Nephron progenitor cell (in vitro differentiated cells): ENCODE results near the gene HCFC2.

Experiments
- DNase-seq: peaks from one replicate; pipeline ENCODE4 v3.0.0; 2021
- H3K27ac Mint-ChIP-seq: 2 replicates; pipeline ENCODE4 v1.8.0; 2021; ENCODE audit warnings: mild to moderate bottlenecking, moderate library complexity, mixed read lengths
- H3K27me3 Mint-ChIP-seq: 2 replicates; pipeline ENCODE4 v1.8.0; 2021; ENCODE audit warnings: mild to moderate bottlenecking, low read depth, mixed read lengths; ENCODE audit not compliant: poor library complexity
- H3K36me3 Mint-ChIP-seq: 2 replicates; pipeline ENCODE4 v1.8.0; 2021; ENCODE audit warnings: low read depth, mixed read lengths
- H3K4me1 Mint-ChIP-seq: 2 replicates; pipeline ENCODE4 v1.8.0; 2021; ENCODE audit warnings: mixed read lengths
- H3K4me3 Mint-ChIP-seq: 2 replicates; pipeline ENCODE4 v1.8.0; 2021; ENCODE audit warnings: mild to moderate bottlenecking, moderate library complexity, mixed read lengths
- H3K9me3 Mint-ChIP-seq: 2 replicates; pipeline ENCODE4 v1.8.0; 2021; ENCODE audit warnings: mild to moderate bottlenecking, moderate library complexity, mixed read lengths
- CTCF ChIP-seq: fragments of 200-600 bp; sonication (generic); IDR thresholded peaks from 2 replicates; pipeline ENCODE4 v1.5.0; 2021; ENCODE audit warnings: antibody characterized with exemption

Gene HCFC2

GRCh38 chr12:104154806-104155205 lies 90.5 kb downstream of the HCFC2 start:
- TF ChIP-seq CTCF: no peak
- H3K4me1 Mint-ChIP-seq: peaks cover 4% of the 10 kb centered on the region
- no peaks in the 10 kb centered on the region for H3K36me3 Mint-ChIP-seq
- no peak overlapping the region for H3K4me3 Mint-ChIP-seq
- no peak for DNase-seq
- no peak overlapping the region for H3K27ac Mint-ChIP-seq
- no peaks in the 10 kb centered on the region for H3K9me3 Mint-ChIP-seq
- peaks cover under 1% of the 10 kb centered on the region for H3K27me3 Mint-ChIP-seq
